Activated naive CD4-positive, alpha-beta T cell (primary cell): ENCODE results near the gene TP53.
"Not testable (repeated sequence)": the region's sequence is repeated elsewhere in the genome, so short reads cannot be mapped to it uniquely, and the experiment has no call there.

Experiments
- DNase-seq, 4 experiments: peaks; one replicate each; lab custom pipeline; 2025; lab: John Stamatoyannopoulos, UW

TP53 gene

DNA sequence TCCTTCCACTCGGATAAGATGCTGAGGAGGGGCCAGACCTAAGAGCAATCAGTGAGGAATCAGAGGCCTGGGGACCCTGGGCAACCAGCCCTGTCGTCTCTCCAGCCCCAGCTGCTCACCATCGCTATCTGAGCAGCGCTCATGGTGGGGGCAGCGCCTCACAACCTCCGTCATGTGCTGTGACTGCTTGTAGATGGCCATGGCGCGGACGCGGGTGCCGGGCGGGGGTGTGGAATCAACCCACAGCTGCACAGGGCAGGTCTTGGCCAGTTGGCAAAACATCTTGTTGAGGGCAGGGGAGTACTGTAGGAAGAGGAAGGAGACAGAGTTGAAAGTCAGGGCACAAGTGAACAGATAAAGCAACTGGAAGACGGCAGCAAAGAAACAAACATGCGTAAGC, 12.4 kb downstream of the TP53 start:
- no peak for DNase-seq

- DNase-seq = no peak
Observed at GRCh38 chr17:7673239-7673638, 14.1 kb downstream of the TP53 start.

DNA sequence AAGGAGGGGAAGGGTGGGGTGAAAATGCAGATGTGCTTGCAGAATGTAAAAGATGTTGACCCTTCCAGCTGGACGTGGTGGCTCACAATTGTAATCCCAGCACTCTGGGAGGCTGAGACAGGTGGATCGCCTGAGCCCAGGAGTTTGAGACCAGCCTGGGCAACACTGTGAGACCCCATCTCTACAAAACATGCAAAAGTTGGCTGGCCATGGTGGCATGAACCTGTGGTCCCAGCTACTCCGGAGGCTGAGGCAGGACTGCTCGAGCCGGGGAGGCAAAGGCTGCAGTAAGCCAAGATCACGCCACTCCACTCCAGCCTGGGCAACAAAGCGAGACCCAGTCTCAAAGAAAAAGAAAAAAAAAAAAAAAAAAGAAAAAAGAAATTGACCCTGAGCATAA, 18.8 kb downstream of the TP53 start:
- DNase-seq = no peak

GRCh38 chr17:7667656-7668406, 19.5 kb downstream of the TP53 start:
- DNase-seq = no peak

- DNase-seq = no peak
Observed at GRCh38 chr17:7656958-7657609, 30.2 kb downstream of the TP53 start.

- no peak for DNase-seq
Observed at GRCh38 chr17:7655541-7655840, 31.8 kb downstream of the TP53 start.

- DNase-seq = no peak
Observed at GRCh38 chr17:7654832-7655540, 32.3 kb downstream of the TP53 start.

DNA sequence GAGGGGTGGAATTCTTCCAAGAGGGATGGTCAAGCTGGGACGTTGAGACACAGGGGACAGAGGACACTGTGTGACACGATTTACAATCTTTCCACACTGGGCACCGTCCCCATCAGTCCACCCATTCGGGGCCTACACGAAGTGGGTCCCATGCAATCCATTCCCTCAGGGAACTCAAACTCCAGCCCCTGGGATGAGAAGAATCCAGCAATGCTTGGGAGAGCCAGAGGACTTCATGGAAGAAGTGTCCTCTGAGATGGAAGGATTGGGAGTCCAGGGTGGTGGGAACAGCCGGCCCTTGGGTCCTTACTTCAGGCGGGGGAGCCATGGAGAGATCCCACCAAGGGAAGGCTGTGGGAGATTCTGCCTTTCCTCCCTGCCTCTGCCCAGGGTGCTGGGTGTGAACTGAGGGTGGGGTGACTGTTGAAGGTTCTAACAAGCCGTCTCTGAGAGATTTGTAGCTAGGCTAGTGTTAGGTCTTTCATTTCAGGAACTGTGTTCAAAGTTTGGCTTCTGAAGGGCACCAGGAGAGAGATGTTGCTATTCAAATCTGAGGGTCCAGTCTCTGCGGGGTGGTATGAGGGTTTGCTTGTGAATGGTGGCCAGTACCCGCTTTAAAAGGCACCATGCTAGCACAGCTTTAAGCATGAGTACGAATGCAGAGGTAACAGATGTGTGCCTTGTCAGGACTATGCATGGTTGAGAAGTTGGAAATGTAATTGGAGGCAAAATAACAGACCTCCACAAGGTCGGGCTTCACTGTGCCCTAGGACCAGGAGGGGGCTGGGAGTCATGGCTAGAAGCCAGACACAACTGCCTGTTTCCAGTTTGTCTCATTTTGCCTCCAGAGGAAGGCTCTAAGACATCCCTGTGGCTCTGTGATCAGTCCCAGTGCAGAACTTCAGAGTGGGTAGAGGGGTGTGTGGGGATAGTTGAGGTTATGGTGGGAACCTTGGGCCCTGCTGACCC, 34.6 kb downstream of the TP53 start:
- DNase-seq = no peak

GRCh38 chr17:7651665-7652387, 35.5 kb downstream of the TP53 start:
- DNase-seq = no peak

DNA sequence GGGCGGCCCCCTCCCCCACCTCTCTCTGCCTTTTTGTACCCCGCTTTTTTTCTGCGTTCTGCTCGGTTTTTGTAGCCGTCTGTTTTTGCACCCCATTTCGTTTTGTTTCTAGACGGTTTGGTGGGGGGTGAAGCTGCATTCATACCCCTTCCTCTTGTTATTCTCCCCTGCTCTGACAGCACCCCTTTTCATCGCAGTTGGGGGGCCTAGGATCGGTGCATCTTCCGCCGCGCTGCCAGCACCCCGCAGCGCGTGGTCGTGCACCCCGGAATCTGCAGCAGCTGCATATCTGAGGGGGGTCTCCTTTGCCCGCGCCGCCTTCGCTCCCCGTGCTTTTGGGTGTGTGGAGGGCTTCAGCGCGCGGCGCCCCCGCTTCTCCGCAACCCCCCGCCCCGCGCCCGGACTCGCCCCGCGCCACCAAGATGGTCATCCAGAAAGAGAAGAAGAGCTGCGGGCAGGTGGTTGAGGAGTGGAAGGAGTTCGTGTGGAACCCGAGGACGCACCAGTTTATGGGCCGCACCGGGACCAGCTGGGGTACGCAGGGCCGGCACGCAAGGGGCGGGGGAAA, 36.1 kb downstream of the TP53 start:
- no peak for DNase-seq

- DNase-seq = peak; percentile 21 to 72 (median 42)
Observed at GRCh38 chr17:7650509-7651096, 36.7 kb downstream of the TP53 start, which contains the start of gene ATP1B2. Gene ATP1B2 (plus strand): TSS chr17:7650926. CDS start chr17:7651519, 593 bp downstream.

DNA sequence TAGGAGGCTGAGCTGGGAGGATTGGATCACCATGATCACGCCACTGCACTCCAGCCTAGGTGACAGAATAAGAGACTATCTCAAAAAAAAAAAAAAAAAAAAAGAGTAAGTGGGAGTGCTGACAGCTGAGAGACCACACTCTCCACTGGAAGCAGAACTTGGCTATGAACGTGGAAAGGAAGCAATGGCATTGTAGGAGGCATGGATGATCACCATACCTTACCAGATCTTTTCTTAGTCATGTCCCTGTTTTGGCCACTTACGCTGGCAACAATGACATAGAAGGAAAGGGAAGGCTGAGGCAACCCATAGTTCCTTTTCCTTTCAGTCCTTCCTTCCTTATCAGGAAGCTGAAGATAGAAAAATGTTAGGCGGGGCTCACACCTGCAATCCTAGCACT, 40.3 kb downstream of the TP53 start:
- DNase-seq = no peak

DNA sequence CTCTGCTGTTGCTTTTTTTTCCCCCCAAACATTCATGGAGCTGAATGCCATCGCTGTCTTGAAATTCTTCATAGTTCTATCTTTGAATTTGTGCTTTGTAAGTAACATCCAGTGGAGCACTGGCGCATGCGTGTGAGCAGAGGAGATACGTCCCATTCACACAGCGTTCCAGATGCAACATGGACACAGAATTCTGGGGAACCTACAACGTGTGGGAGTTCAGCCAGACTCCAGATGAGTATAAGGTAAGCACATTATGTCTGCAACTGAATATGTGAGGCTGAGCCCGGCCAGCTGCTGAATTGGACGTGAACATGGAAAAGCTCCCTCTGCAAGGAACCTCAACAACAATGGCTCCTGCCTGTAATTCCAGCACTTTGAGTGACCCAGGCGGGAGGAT, 40.8 kb downstream of the TP53 start:
- DNase-seq = no peak

DNA sequence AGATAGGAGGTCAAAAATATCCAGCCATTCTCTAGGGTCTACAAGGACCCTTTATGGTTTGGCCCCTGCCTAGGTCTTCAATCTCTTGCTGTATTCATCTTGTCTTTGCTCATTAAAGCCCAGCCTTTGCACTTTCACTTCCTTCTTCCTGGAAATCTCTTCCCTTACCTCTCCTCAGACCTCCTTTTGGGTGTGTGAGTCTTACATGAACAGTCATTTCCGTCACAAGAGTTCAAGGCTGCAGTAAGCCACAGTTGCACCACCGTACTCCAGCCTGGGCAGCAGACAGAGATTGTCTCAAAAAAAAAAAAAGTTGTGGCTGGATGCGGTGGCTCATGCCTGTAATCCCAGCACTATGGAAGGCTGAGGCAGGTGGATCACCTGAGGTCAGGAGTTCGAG, 42.5 kb downstream of the TP53 start:
- DNase-seq = no peak

DNA sequence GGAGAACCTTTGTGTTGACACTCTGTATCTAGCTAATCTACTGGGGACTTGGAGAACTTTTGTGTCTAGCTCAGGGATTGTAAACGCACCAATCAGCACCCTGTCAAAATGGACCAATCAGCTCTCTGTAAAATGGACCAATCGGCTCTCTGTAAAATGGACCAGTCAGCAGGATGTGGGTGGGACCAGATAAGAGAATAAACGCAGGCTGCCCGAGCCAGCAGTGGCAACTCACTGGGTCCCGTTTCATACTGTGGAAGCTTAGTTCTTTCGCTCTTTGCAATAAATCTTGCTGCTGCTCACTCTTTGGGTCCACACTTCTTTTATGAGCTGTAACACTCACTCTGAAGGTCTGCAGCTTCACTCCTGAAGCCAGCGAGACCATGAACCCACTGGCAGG, 45.7 kb downstream of the TP53 start:
- DNase-seq = not testable (repeated sequence)

- no peak for DNase-seq
Observed at GRCh38 chr17:7640783-7641182, 46.5 kb downstream of the TP53 start.

DNA sequence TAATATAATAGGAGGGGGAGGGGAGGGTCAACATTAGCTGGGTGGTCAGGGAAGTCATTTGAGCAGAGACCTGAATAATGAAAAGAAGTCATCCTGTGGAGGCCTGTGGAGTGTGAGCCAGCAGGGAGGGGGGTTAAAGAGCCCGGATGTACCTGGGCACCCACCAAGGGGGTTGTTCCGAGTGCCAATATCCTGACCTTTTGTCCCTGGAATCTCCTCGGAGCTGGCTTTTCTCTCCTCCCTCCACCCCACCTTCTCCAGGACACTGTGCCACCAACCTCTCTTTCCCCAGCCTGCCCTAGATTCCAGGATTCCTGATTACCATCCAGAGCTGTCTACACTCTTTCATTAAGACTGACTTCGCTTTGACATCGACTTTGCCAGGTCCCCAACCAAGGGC, 51.1 kb downstream of the TP53 start:
- DNase-seq = no peak

DNA sequence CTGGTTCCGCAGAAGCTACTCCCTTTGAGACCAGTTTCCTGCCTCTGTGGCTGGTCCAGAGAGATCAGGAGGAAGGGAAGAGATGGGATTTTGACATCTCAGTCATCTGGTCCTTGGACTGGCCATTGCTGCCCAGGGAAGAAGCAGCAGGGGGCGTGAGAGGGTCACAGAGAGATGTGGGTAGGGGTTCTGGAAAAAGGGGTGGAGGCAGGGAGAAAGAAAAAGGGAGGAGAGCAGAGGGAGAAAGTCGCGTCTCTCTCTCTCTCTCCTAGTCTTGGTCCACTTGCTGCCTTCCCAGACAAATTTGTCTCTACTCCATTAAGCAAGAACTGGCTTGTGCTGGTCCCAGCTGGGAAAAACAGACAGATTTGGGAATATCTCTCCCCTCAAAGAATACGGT, 52.9 kb downstream of the TP53 start:
- DNase-seq = no peak

DNA sequence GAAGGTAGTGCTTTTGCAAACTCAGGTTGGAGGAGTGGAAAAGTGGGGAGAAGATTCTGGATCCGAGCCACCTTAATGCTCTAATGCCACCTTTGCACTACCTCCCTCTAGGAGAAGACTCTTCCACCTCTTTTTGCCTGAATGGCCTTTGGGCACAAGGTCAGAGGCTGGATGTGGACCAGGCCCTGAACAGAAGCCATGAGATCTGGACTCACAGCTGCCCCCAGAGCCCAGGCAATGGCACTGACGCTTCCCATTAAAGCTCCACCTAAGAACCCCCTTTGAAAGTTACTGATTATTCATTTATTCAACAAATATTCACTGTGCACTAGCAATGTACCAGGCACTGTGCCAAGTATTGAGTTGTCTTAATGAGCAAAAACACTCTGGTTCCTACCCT, 54.2 kb downstream of the TP53 start:
- no peak for DNase-seq

DNA sequence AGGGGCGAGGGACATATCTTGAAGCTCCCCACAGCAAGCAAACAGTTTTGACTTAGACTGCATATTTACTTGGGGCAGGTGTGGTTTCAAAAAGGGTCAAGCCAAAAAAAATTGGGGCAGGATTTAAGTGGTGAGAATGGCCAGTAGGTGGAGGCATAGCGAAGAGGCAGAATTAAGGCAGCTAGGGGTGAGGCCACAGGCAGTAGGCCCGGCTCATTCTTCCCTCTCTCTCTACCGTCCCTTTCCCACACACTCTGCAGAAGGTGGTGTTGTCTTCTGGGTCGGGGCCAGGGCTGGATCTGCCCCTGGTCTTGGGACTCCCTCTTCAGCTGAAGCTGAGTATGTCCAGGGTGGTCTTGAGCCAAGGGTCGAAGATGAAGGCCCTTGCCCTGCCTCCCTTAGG, 54.8 kb downstream of the TP53 start:
- no peak for DNase-seq
